ENCODE data around the gene RNF146. TPM values are rescaled to one million over a fixed set of nuclear protein-coding genes. Genes with fewer than 3 reads are reported as not detected.
"Not testable (repeated sequence)": the region's sequence is repeated elsewhere in the genome, so short reads cannot be mapped to it uniquely, and the experiment has no call there.

Gene RNF146
- total RNA-seq, 1 donor from 2014 or later: 64.4 TPM

- no peak for DNase-seq
Observed at GRCh38 chr6:127288705-127289104, 22.0 kb downstream of the RNF146 start.

- DNase-seq: no peak
Observed at GRCh38 chr6:127289934-127290333, 23.3 kb downstream of the RNF146 start.

GRCh38 chr6:127290391-127291265, 24.0 kb downstream of the RNF146 start:
- DNase-seq: no peak

GRCh38 chr6:127291495-127291894, 24.8 kb downstream of the RNF146 start:
- no peak for DNase-seq

- no peak for DNase-seq
Observed at GRCh38 chr6:127297502-127298070, 30.9 kb downstream of the RNF146 start.

GRCh38 chr6:127298475-127298874, 31.8 kb downstream of the RNF146 start:
- no peak for DNase-seq

GRCh38 chr6:127299522-127300240, 33.0 kb downstream of the RNF146 start:
- no peak for DNase-seq

GRCh38 chr6:127300411-127300810, 33.7 kb downstream of the RNF146 start:
- peak; percentile 17 for DNase-seq

- no peak for DNase-seq
Observed at GRCh38 chr6:127301199-127301700, 34.6 kb downstream of the RNF146 start.

GRCh38 chr6:127302728-127303660, 36.3 kb downstream of the RNF146 start:
- DNase-seq: peak; percentile 74

GRCh38 chr6:127303917-127304316, 37.3 kb downstream of the RNF146 start:
- no peak for DNase-seq

- DNase-seq: no peak
Observed at GRCh38 chr6:127305741-127306140, 39.1 kb downstream of the RNF146 start.

- no peak for DNase-seq
Observed at GRCh38 chr6:127317388-127318128, 50.9 kb downstream of the RNF146 start.

GRCh38 chr6:127319686-127320085, 53.0 kb downstream of the RNF146 start:
- no peak for DNase-seq

- no peak for DNase-seq
Observed at GRCh38 chr6:127328043-127328609, 61.5 kb downstream of the RNF146 start.

GRCh38 chr6:127331256-127331655, 64.6 kb downstream of the RNF146 start:
- not testable (repeated sequence) for DNase-seq

- no peak for DNase-seq
Observed at GRCh38 chr6:127332383-127332961, 65.8 kb downstream of the RNF146 start.
